PFSK-1 (cell line): ENCODE results near the gene RHOA.

Experiments
- POLR2AphosphoS5 ChIP-seq: IDR thresholded peaks from 2 replicates; pipeline ENCODE4 v1.6.1; 2012; ENCODE audit warnings: low read depth, mild to moderate bottlenecking, control low read depth, low read length, moderate library complexity
- REST ChIP-seq, 2 experiments: IDR thresholded peaks; 2 replicates each; pipeline versions ENCODE4 v1.6.1 to v1.8.0; 2011 to 2012; ENCODE audit warnings: low read depth in 2 of 2, low read length in 2 of 2, control low read depth in 1 of 2, inconsistent platforms in 1 of 2, mild to moderate bottlenecking in 1 of 2, moderate library complexity in 1 of 2; ENCODE audit not compliant: insufficient read depth in 1 of 2
- SIN3A ChIP-seq: IDR thresholded peaks from 2 replicates; pipeline ENCODE4 v1.6.1; 2012; ENCODE audit warnings: mild to moderate bottlenecking, low read length, moderate library complexity, borderline replicate concordance; ENCODE audit not compliant: insufficient read depth
- TAF1 ChIP-seq: IDR thresholded peaks from 2 replicates; pipeline ENCODE4 v1.6.1; 2012; ENCODE audit warnings: low read length, control low read depth, borderline replicate concordance; ENCODE audit not compliant: insufficient read depth

GRCh38 chr3:49424816-49425215 is 13.0 kb upstream of the RHOA start:
- TF ChIP-seq SIN3A (no peak), POLR2AphosphoS5 (no peak), REST (IDR thresholded peaks at IDR 0.05; ENCODE audit: insufficient read depth in 1 of 2, low read depth in 2 of 2, low read length in 2 of 2) (no peak), TAF1 (no peak)
